Tibial nerve (tissue), 4 donors: ENCODE data around the gene ANKRD34C. TPM values are rescaled to one million over a fixed set of nuclear protein-coding genes. Genes with fewer than 3 reads are reported as not detected.

ENCODE experiments used
- DNase-seq, 2 donors: peaks; one replicate each; pipeline ENCODE4 v3.0.0-alpha.2; 2019; ENCODE audit warnings: low spot score in 2 of 2
- H3K27ac ChIP-seq, 4 donors: fragments of 200-600 bp; sonication (generic) in 3 of 4; one replicate each; pipeline ENCODE4 v1.5.1; 2017 to 2019; ENCODE audit warnings: mild to moderate bottlenecking in 1 of 4
- H3K27me3 ChIP-seq, 2 donors: fragments of 200-600 bp; sonication (generic) in 1 of 2; one replicate each; pipeline versions ENCODE4 v1.5.1 to v1.6.0; 2017 to 2019
- H3K36me3 ChIP-seq, 3 donors: fragments of 200-600 bp; sonication (generic); one replicate each; pipeline ENCODE4 v1.5.1; 2018 to 2019
- H3K4me1 ChIP-seq, 4 donors: fragments of 200-600 bp; sonication (generic) in 3 of 4; one replicate each; pipeline ENCODE4 v1.5.1; 2017 to 2019
- H3K4me3 ChIP-seq, 4 donors: fragments of 200-600 bp; sonication (generic) in 3 of 4; one replicate each; pipeline ENCODE4 v1.5.1; 2017 to 2019; ENCODE audit warnings: mild to moderate bottlenecking in 1 of 4, moderate library complexity in 1 of 4
- H3K9me3 ChIP-seq, 4 donors: fragments of 200-600 bp; sonication (generic) in 3 of 4; one replicate each; pipeline ENCODE4 v1.5.1; 2017 to 2019
- CTCF ChIP-seq, 5 experiments: fragments of 200-600 bp in 3 of 5; fragments of 450-650 bp in 2 of 5; sonication (generic) in 3 of 5; IDR thresholded peaks; one replicate each; pipeline ENCODE4 v1.5.1; 2016 to 2019; ENCODE audit warnings: antibody characterized with exemption in 5 of 5, mild to moderate bottlenecking in 3 of 5, moderate library complexity in 2 of 5
- EP300 ChIP-seq, 2 donors: sonication (generic); formaldehyde crosslinking; IDR thresholded peaks; one replicate each; pipeline ENCODE4 v1.6.1; 2017; ENCODE audit warnings: antibody characterized with exemption in 2 of 2, mild to moderate bottlenecking in 1 of 2
- POLR2A ChIP-seq, 2 donors: fragments of 450-650 bp; IDR thresholded peaks; one replicate each; pipeline ENCODE4 v1.6.1; 2017; ENCODE audit warnings: antibody characterized with exemption in 2 of 2, mild to moderate bottlenecking in 2 of 2, moderate library complexity in 2 of 2
- WGBS, 2 donors: methylation state at CpG; one replicate each; pipeline ENCODE4 v1.1.5; 2018; 5-methylcytosine and 5-hydroxymethylcytosine counted together
- total RNA-seq, 4 donors: library from RNA; depleted of rRNA; stranded (reverse); fragments of >200 nt; gene quantifications; one replicate each; pipeline ENCODE4 v1.1.0, GENCODE V29; 2016

Gene ANKRD34C
- total RNA-seq, 4 donors from 2014 or later: not detected

GRCh38 chr15:79283252-79284048 lies 928 bp downstream of the ANKRD34C start:
- Histone ChIP-seq H3K27ac (no peak overlapping the region), H3K9me3 (peaks cover 0 to 13% (median 0%) of the 10 kb centered on the region in 4 donors), H3K4me1 (peaks cover 0 to 8% (median 0%) of the 10 kb centered on the region in 4 donors), H3K36me3 (no peaks in the 10 kb centered on the region), H3K27me3 (peaks cover 0 to 39% of the 10 kb centered on the region in 2 donors), H3K4me3 (no peak overlapping the region)
- DNase-seq: no peak
- no peak for TF ChIP-seq EP300 (IDR thresholded peaks at IDR 0.05)
- TF ChIP-seq POLR2A (IDR thresholded peaks at IDR 0.05): no peak
- no peak for TF ChIP-seq CTCF (IDR thresholded peaks at IDR 0.05)
- 13 to 21% methylated on average over 23 to 45 of the region's 46 CpGs for WGBS, 2 donors

GRCh38 chr15:79290642-79291275 lies 8.2 kb downstream of the ANKRD34C start:
- no peak for DNase-seq
- TF ChIP-seq CTCF (IDR thresholded peaks at IDR 0.05) (no peak), EP300 (IDR thresholded peaks at IDR 0.05) (no peak), POLR2A (IDR thresholded peaks at IDR 0.05) (no peak)

GRCh38 chr15:79292011-79292410 lies 9.5 kb downstream of the ANKRD34C start:
- 84 to 89% methylated on average over 4 of the region's 4 CpGs for WGBS, 2 donors
- Histone ChIP-seq H3K27ac (no peak overlapping the region), H3K4me3 (no peak overlapping the region), H3K9me3 (no peaks in the 10 kb centered on the region), H3K4me1 (no peaks in the 10 kb centered on the region), H3K27me3 (no peaks in the 10 kb centered on the region), H3K36me3 (no peaks in the 10 kb centered on the region)
- DNase-seq: no peak
- TF ChIP-seq POLR2A (IDR thresholded peaks at IDR 0.05): no peak
- no peak for TF ChIP-seq EP300 (IDR thresholded peaks at IDR 0.05)
- no peak for TF ChIP-seq CTCF (IDR thresholded peaks at IDR 0.05)

More at GRCh38 chr15:79290642-79291275, 8.2 kb downstream of the ANKRD34C start:
- Histone ChIP-seq H3K27ac (no peak overlapping the region), H3K4me1 (no peaks in the 10 kb centered on the region), H3K36me3 (no peaks in the 10 kb centered on the region), H3K27me3 (no peaks in the 10 kb centered on the region), H3K9me3 (no peaks in the 10 kb centered on the region), H3K4me3 (no peak overlapping the region)
- WGBS, 2 donors: 66 to 72% methylated on average over 6 of the region's 6 CpGs

- WGBS, 2 donors: 64 to 73% methylated on average over 5 to 7 of the region's 7 CpGs
- no peak overlapping the region for H3K4me3 ChIP-seq
- H3K4me1 ChIP-seq: no peaks in the 10 kb centered on the region
- no peak overlapping the region for H3K27ac ChIP-seq
- no peaks in the 10 kb centered on the region for H3K27me3 ChIP-seq
- no peak for TF ChIP-seq CTCF (IDR thresholded peaks at IDR 0.05)
- no peak for TF ChIP-seq POLR2A (IDR thresholded peaks at IDR 0.05)
- no peak for TF ChIP-seq EP300 (IDR thresholded peaks at IDR 0.05)
- H3K36me3 ChIP-seq: no peaks in the 10 kb centered on the region
- H3K9me3 ChIP-seq: no peaks in the 10 kb centered on the region
- no peak for DNase-seq
Measured at GRCh38 chr15:79294075-79294474, 11.6 kb downstream of the ANKRD34C start.

GRCh38 chr15:79296583-79296982 lies 14.1 kb downstream of the ANKRD34C start:
- Histone ChIP-seq H3K27me3 (no peaks in the 10 kb centered on the region), H3K36me3 (no peaks in the 10 kb centered on the region), H3K9me3 (no peaks in the 10 kb centered on the region), H3K4me3 (no peak overlapping the region), H3K4me1 (no peaks in the 10 kb centered on the region), H3K27ac (no peak overlapping the region)
- TF ChIP-seq EP300 (IDR thresholded peaks at IDR 0.05) (no peak), CTCF (IDR thresholded peaks at IDR 0.05) (no peak), POLR2A (IDR thresholded peaks at IDR 0.05) (no peak)
- WGBS, 2 donors: 28 to 49% methylated on average over 4 of the region's 4 CpGs
- DNase-seq: no peak
